GM10266 (cell line): ENCODE data around the gene NR5A2.

ENCODE experiments used
- DNase-seq: peaks from one replicate; pipeline ENCODE4 v3.0.0; 2012; ENCODE audit errors: extremely low spot score
- CTCF ChIP-seq: IDR thresholded peaks from 2 replicates; pipeline ENCODE4 v1.5.1; 2012; ENCODE audit warnings: mild to moderate bottlenecking, low read depth; ENCODE audit not compliant: control insufficient read depth, insufficient read depth; ENCODE audit errors: missing control alignments

The NR5A2 gene

GRCh38 chr1:200150006-200150405, 122.5 kb downstream of the NR5A2 start:
- DNase-seq: no peak
- TF ChIP-seq CTCF: no peak

- DNase-seq: peak; percentile 59
- TF ChIP-seq CTCF: no peak
These were observed 123.2 kb downstream of the NR5A2 start for GRCh38 chr1:200150721-200151120.

GRCh38 chr1:200152336-200152735, 124.8 kb downstream of the NR5A2 start:
- TF ChIP-seq CTCF: no peak
- no peak for DNase-seq

GRCh38 chr1:200153277-200154055, 126.0 kb downstream of the NR5A2 start:
- peak; percentile 58 for DNase-seq
- TF ChIP-seq CTCF: no peak

- no peak for TF ChIP-seq CTCF
- peak; percentile 74 for DNase-seq
These were observed 126.7 kb downstream of the NR5A2 start for GRCh38 chr1:200154069-200154767.

GRCh38 chr1:200157715-200158114, 130.2 kb downstream of the NR5A2 start:
- TF ChIP-seq CTCF: no peak
- no peak for DNase-seq

- no peak for TF ChIP-seq CTCF
- DNase-seq: no peak
These were observed 134.3 kb downstream of the NR5A2 start for GRCh38 chr1:200161801-200162200.
